ENCODE measurements around the gene FAM222A.

Gene FAM222A

GRCh38 chr12:109713187-109714070, at the start of gene FAM222A:
FAM222A (plus strand) TSS chr12:109713825; CDS start chr12:109744147, 30,322 bp downstream.
- peak; percentile 90 for DNase-seq (ENCODE audit: low read depth, low spot score)

GRCh38 chr12:109664402-109664801, 49.2 kb upstream of the FAM222A start:
- DNase-seq (ENCODE audit: low read depth, low spot score): no peak

- no peak for DNase-seq (ENCODE audit: low read depth, low spot score)
Observed at GRCh38 chr12:109666068-109666467, 47.6 kb upstream of the FAM222A start.

- no peak for DNase-seq (ENCODE audit: low read depth, low spot score)
Observed at GRCh38 chr12:109670731-109671130, 42.9 kb upstream of the FAM222A start.

GRCh38 chr12:109671502-109671901, 42.1 kb upstream of the FAM222A start:
- no peak for DNase-seq (ENCODE audit: low read depth, low spot score)

GRCh38 chr12:109673379-109673778, 40.2 kb upstream of the FAM222A start:
- no peak for DNase-seq (ENCODE audit: low read depth, low spot score)

- no peak for DNase-seq (ENCODE audit: low read depth, low spot score)
Observed at GRCh38 chr12:109673884-109674283, 39.7 kb upstream of the FAM222A start.

- DNase-seq (ENCODE audit: low read depth, low spot score): no peak
Observed at GRCh38 chr12:109675411-109675810, 38.2 kb upstream of the FAM222A start.

- DNase-seq (ENCODE audit: low read depth, low spot score): no peak
Observed at GRCh38 chr12:109677279-109677691, 36.3 kb upstream of the FAM222A start.

GRCh38 chr12:109678719-109679118, 34.9 kb upstream of the FAM222A start:
- no peak for DNase-seq (ENCODE audit: low read depth, low spot score)

GRCh38 chr12:109679501-109680263, 33.9 kb upstream of the FAM222A start:
- no peak for DNase-seq (ENCODE audit: low read depth, low spot score)

GRCh38 chr12:109680264-109681005, 33.2 kb upstream of the FAM222A start:
- DNase-seq (ENCODE audit: low read depth, low spot score): no peak

- no peak for DNase-seq (ENCODE audit: low read depth, low spot score)
Observed at GRCh38 chr12:109681986-109682707, 31.5 kb upstream of the FAM222A start.

GRCh38 chr12:109682708-109683060, 30.9 kb upstream of the FAM222A start:
- no peak for DNase-seq (ENCODE audit: low read depth, low spot score)

- no peak for DNase-seq (ENCODE audit: low read depth, low spot score)
Observed at GRCh38 chr12:109683316-109683715, 30.3 kb upstream of the FAM222A start.

GRCh38 chr12:109685574-109686447, 27.8 kb upstream of the FAM222A start:
- DNase-seq (ENCODE audit: low read depth, low spot score): no peak

- DNase-seq (ENCODE audit: low read depth, low spot score): no peak
Observed at GRCh38 chr12:109686523-109686922, 27.1 kb upstream of the FAM222A start.

- no peak for DNase-seq (ENCODE audit: low read depth, low spot score)
Observed at GRCh38 chr12:109687250-109687649, 26.4 kb upstream of the FAM222A start.

- no peak for DNase-seq (ENCODE audit: low read depth, low spot score)
Observed at GRCh38 chr12:109689426-109689825, 24.2 kb upstream of the FAM222A start.

- no peak for DNase-seq (ENCODE audit: low read depth, low spot score)
Observed at GRCh38 chr12:109693160-109693559, 20.5 kb upstream of the FAM222A start.

All from activated naive CD8-positive, alpha-beta T cell treated with anti-CD3 and anti-CD28 coated beads, Interleukin-2, amount 50 U/mL, for 16 hours (primary cell).